HG03442 (cell line): ENCODE results near the gene PYGO1.
A peak's percentile ranks its signal among the peaks of the same experiment; 100 is the strongest.
"Not testable (repeated sequence)": the region's sequence is repeated elsewhere in the genome, so short reads cannot be mapped to it uniquely, and the experiment has no call there.

ENCODE experiments used
- ATAC-seq: cut with Tn5 transposase; IDR thresholded peaks from one replicate; pipeline ENCODE4 v1.9.1; 2021; ENCODE audit warnings: mild to moderate bottlenecking, moderate library complexity; ENCODE audit not compliant: unreplicated experiment

PYGO1 gene

DNA sequence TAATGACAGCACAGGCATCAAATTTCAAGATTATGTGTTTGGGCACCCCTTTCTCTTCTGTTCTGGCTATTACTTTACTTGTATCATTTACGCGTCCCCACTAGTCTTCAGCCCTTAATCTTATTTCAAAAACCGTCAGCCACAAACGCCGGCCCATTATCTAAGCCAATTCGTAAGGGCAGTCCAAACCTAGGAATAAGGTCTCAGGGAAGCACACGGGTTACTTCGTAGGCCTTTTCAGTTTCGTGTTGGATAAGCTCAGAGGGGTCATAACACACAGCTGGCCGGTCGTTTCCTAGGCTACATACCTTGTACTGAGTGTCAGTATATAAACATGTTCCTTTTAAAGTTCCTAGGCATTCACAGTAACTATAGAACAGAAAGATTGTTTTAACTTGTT, 75.0 kb downstream of the PYGO1 start:
- no peak for ATAC-seq

DNA sequence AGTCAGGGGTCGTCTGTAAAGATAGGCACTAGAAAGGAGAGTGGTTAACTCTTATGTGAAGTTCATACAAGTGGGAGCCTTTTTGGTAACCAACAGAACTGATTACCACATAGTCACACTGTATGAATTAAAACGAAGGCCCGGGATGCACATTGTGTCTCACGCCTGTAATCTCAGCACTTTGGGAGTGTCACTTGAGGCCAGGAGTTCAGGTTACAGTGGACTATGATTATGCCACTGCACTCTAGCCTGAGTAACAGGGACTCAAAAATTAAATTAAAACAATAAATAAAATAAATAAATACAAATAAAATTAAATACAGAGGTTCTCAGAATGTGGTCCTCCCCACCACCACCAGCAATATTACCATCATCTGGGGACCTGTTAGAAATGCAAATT, 80.6 kb downstream of the PYGO1 start:
- ATAC-seq, result no peak

DNA sequence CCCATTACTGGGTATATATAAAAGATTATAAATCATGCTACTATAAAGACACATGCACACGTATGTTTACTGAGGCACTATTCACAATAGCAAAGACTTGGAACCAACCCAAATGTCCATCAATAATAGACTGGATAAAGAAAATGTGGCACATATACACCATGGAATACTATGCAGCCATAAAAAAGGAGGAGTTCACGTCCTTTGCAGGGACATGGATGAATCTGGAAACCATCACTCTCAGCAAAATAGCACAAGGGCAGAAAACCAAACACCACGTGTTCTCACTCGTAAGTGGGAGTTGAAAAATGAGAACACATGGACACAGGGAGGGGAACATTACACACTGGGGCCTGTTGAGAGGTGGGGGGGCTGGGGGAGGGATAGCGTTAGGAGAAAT, 82.7 kb downstream of the PYGO1 start:
- not testable (repeated sequence) for ATAC-seq

DNA sequence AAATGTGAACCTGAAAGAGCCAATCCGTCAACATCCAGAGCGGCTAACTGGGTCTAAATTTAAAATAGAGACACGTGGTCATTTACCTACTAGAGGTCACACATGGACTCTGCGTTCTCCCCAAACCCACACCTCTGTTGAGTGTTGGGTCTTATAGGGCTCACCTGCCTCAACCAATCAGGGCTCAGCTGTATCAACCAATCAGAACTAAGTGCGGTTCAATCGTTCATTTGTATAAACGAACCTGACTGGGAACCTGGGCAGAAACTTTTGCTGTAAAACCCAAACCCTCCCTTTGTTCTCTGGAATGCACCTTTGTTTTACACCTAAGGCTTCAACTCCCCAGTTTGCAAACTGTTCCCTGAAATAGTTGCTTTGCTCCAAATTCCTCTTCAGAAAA, 89.0 kb downstream of the PYGO1 start:
- no peak for ATAC-seq

DNA sequence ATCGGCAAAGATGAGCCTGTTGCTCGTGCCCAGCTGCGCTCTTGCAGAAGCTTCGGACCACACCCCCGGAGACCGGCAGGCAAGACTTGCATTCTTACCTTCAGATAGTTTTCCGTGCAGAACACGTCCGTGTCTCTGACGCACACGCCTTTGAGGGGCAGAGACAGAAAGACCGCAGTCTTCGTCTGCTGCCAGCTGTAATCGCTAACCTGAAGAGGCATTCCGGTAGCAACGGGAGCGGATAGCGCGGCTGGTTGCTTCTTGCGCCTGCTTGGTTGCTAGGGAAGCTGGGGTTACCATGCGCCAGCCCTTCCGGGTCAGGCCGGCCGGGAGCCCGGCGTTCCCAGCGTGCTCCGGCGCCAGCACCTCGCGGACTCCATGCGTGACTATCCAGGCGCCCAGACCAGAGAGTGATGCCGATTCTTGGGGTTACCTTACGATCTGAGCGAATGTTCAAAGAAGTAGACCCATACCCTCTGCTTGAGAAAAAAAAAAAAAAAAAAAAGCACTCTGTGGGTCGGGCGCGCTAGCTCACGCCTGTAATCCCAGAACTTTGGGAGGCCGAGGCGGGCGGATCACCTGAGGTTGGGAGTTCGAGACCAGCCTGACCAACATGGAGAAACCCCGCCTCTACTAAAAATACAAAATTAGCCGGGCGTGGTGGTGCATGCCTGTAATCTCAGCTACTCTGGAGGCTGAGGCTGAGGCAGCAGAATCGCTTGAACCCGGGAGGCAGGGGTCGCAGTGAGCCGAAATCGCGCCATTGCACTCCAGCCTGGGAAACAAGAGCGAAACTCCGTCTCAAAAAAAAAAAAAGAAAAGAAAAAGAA, 89.8 kb downstream of the PYGO1 start:
- peak; percentile 99 for ATAC-seq

DNA sequence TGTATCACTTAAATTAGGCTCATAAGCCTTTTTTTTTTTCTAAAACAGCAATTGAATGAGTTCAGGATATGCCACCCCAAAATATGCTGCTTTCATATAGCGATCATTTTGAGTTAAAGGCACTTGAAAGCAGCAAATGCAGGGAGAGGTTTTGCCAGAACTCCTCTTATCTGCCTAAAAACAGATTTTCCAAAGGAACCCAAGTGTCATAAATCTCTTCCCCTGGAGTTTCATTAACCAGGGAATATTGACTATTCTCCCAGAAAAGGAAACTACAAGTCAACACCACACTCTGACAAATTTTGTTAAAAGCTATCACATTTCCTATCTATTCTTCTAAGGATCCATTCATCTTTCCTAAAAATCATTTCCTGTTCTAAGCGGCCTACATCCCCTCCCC, 91.4 kb downstream of the PYGO1 start:
- no peak for ATAC-seq

DNA sequence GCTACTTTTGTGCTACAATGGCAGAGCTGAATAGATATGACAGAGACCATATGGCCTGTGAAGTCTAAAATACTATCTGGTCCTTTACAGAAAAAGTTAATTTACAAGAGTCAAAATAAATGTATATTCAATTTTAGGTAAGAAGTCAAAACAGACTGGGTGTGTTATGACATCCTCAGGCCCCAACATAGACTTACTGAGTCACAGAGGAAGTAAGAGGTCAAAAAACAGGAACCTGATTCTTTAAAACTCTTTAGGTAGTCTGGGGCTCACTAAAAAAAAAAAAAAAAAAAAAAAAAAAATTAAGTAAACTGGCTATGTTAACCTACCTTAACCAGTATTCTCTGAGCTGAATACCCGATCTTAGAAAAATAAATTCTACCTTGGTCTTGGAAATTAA, 93.2 kb downstream of the PYGO1 start:
- no peak for ATAC-seq

DNA sequence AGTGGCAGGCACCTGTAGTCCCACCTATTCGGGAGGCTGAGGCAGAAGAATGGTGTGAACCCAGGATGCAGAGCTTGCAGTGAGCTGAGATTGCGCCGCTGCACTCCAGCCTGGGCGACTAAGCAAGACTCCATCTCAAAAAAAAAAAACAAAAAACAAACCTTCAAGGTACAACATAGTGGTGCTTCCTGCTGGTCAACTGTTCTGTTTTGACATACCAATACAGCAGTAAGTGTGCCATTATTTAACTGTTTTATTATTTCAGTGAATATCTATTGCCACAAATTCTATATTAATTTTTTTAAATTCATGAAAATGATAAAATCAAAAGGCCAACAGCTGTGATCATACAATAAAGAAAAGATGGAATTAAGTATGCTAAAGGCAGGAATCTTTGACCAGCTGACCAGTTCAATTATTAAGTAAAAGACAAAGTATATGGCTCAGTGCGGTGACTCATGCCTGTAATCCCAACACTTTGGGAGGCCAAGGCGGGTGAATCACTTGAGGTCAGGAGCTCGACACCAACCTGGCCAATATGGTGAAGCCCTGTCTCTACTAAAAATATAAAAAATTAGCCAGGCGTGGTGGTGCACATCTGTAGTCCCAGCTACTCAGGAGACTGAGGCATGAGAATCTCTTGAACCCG, 99.1 kb downstream of the PYGO1 start:
- ATAC-seq, result not testable (repeated sequence)
